Endothelial cell of umbilical vein (primary cell): ENCODE measurements around the gene SP140. TPM values are rescaled to one million over a fixed set of nuclear protein-coding genes. Genes with fewer than 3 reads are reported as not detected.

Experiments
- BruUV-seq: library from RNA; stranded (reverse); fragments of 400-500 nt; replicated peaks from 2 replicates; lab custom pipeline; 2021; lab: Mats Ljungman, UMichigan
- CTCF ChIA-PET: fragments of 300-600, 350-600 bp; sonication (Branson Sonifier 250); formaldehyde crosslinking; loops from one replicate; lab custom pipeline; 2021; ENCODE audit warnings: antibody characterized with exemption, inconsistent platforms; lab: Charles Lee
- POLR2A ChIA-PET: fragments of 300-600, 350-600 bp; sonication (Branson Sonifier 250); formaldehyde crosslinking; loops from one replicate; lab custom pipeline; 2021; ENCODE audit warnings: antibody characterized with exemption, inconsistent platforms; lab: Charles Lee
- DNase-seq: peaks from one replicate; pipeline ENCODE4 v3.0.0-alpha.2; 2011; ENCODE audit warnings: low read depth, low spot score
- FAIRE-seq: peaks from 2 replicates; lab custom pipeline; 2011; peaks lifted over from hg19 to GRCh38; lab: Jason Lieb, UNC
- H2AFZ ChIP-seq: 2 replicates; pipeline ENCODE4 v1.6.0; 2012; ENCODE audit warnings: low read depth, low read length, control low read depth, inconsistent platforms
- H3K27ac ChIP-seq: 2 replicates; pipeline ENCODE4 v1.5.1; 2011; ENCODE audit warnings: low read depth, mild to moderate bottlenecking, control low read depth, low read length, moderate library complexity; ENCODE audit not compliant: insufficient read depth
- H3K27me3 ChIP-seq, 2 experiments: 2 replicates each; pipeline versions ENCODE4 v1.6.0 to v1.6.1; 2011; ENCODE audit warnings: low read length in 2 of 2, mixed read lengths in 1 of 2; ENCODE audit not compliant: control insufficient read depth in 2 of 2, insufficient read depth in 2 of 2
- H3K36me3 ChIP-seq, 2 experiments: 2 replicates in 1 of 2; 3 replicates in 1 of 2; pipeline ENCODE4 v1.5.1; 2011; ENCODE audit warnings: low read length in 2 of 2, mild to moderate bottlenecking in 1 of 2, moderate library complexity in 1 of 2; ENCODE audit not compliant: control insufficient read depth in 2 of 2, insufficient read depth in 2 of 2; ENCODE audit errors: extremely low read depth in 1 of 2
- H3K4me1 ChIP-seq: 3 replicates; pipeline ENCODE4 v1.5.1; 2011; ENCODE audit warnings: mild to moderate bottlenecking, low read length; ENCODE audit not compliant: control insufficient read depth, insufficient read depth; ENCODE audit errors: extremely low read depth
- H3K4me2 ChIP-seq: 2 replicates; pipeline ENCODE4 v1.6.1; 2011; ENCODE audit warnings: low read length, control low read depth, mixed read lengths; ENCODE audit not compliant: insufficient read depth
- H3K4me3 ChIP-seq, 3 experiments: fragments of 200-600 bp in 1 of 3; sonication (generic), shearing (Covaris generic) in 1 of 3; replicated peaks in 1 of 3; 2 replicates each; pipeline ENCODE4 v1.5.1; 2011 to 2016; ENCODE audit warnings: control low read depth in 3 of 3, low read length in 3 of 3, mild to moderate bottlenecking in 2 of 3, inconsistent platforms in 1 of 3, low read depth in 1 of 3, moderate library complexity in 1 of 3; ENCODE audit not compliant: insufficient read depth in 1 of 3
- H3K79me2 ChIP-seq: 2 replicates; pipeline ENCODE4 v1.6.0; 2012; ENCODE audit warnings: low read length, inconsistent platforms; ENCODE audit not compliant: control insufficient read depth, insufficient read depth
- H3K9ac ChIP-seq: replicated peaks from 2 replicates; pipeline ENCODE3; 2011; ENCODE audit warnings: low read length, control low read depth; ENCODE audit not compliant: insufficient read depth; ENCODE audit errors: extremely low read depth
- H3K9me1 ChIP-seq: replicated peaks from 3 replicates; pipeline ENCODE4 v1.6.0; 2011; ENCODE audit warnings: mild to moderate bottlenecking, low read length; ENCODE audit not compliant: control insufficient read depth, insufficient read depth; ENCODE audit errors: extremely low read depth
- H3K9me3 ChIP-seq: replicated peaks from 2 replicates; pipeline ENCODE4 v1.5.1; 2012; ENCODE audit warnings: low read length, inconsistent platforms; ENCODE audit not compliant: control insufficient read depth, insufficient read depth
- H4K20me1 ChIP-seq: replicated peaks from 2 replicates; pipeline ENCODE3; 2011; ENCODE audit warnings: mild to moderate bottlenecking, low read length; ENCODE audit not compliant: control insufficient read depth, insufficient read depth; ENCODE audit errors: extremely low read depth
- EZH2 ChIP-seq: IDR thresholded peaks from 2 replicates; pipeline ENCODE4 v1.6.1; 2012; ENCODE audit warnings: borderline replicate concordance, low read depth, mild to moderate bottlenecking, moderate library complexity, low read length, inconsistent platforms; ENCODE audit not compliant: severe bottlenecking
- FOS ChIP-seq: IDR thresholded peaks from 2 replicates; pipeline ENCODE4 v1.6.1; 2011; ENCODE audit warnings: mild to moderate bottlenecking, low read length, moderate library complexity, borderline replicate concordance; ENCODE audit not compliant: insufficient read depth
- GATA2 ChIP-seq: IDR thresholded peaks from 2 replicates; pipeline ENCODE4 v1.7.0; 2011; ENCODE audit warnings: low read depth, mild to moderate bottlenecking, moderate library complexity, mixed read lengths, low read length; ENCODE audit not compliant: insufficient read length, insufficient read depth
- JUN ChIP-seq: IDR thresholded peaks from 2 replicates; pipeline ENCODE4 v1.6.1; 2011; ENCODE audit warnings: borderline replicate concordance, low read depth; ENCODE audit not compliant: insufficient read length, insufficient read depth
- MYC ChIP-seq: IDR thresholded peaks from one replicate; pipeline ENCODE4 v1.6.1; 2011; ENCODE audit warnings: mild to moderate bottlenecking, low read depth, low read length
- POLR2A ChIP-seq: IDR thresholded peaks from 2 replicates; pipeline ENCODE4 v1.6.1; 2012; ENCODE audit warnings: low read depth, mild to moderate bottlenecking, control low read depth, low read length
- POLR2AphosphoS5 ChIP-seq: IDR thresholded peaks from 2 replicates; pipeline ENCODE4 v1.6.1; 2012; ENCODE audit warnings: low read depth, mild to moderate bottlenecking, control low read depth, low read length, moderate library complexity; ENCODE audit not compliant: insufficient read depth
- dilution Hi-C: fragments of 300-500 bp; cut with MboI; formaldehyde crosslinking; loops from one replicate; pipeline ENCODE4 v1.15.0; 2019; ENCODE audit warnings: low sequenced_read_pairs; ENCODE audit not compliant: extremely low pct_ligation_motif_present
- intact Hi-C: fragments of 100-400 bp; cut with micrococcal nuclease; formaldehyde crosslinking; loops from one replicate; pipeline ENCODE4 v1.10.0; 2022
- polyA plus RNA-seq, 4 experiments: library from polyadenylated mRNA; depleted of rRNA in 3 of 4; stranded (reverse) in 3 of 4; unstranded in 1 of 4; fragments of >200 nt; gene quantifications; 2 replicates each; pipeline versions ENCODE4 v1.2.1 to v1.2.3, GENCODE V29; 2011 to 2012; ENCODE audit warnings: missing spikeins in 1 of 4
- total RNA-seq: library from RNA; stranded (reverse); gene quantifications from 2 replicates; pipeline ENCODE4 v1.2.3, GENCODE V29; 2021
- TF ChIP-seq, protein P1 (sequence below), 2 donors: IDR thresholded peaks; 1 replicate in 1 of 2; 2 replicates in 1 of 2; pipeline ENCODE4 v1.5.1; 2011; ENCODE audit warnings: low read length in 2 of 2, mild to moderate bottlenecking in 2 of 2, moderate library complexity in 2 of 2, control low read depth in 1 of 2, inconsistent platforms in 1 of 2, low read depth in 1 of 2; ENCODE audit not compliant: insufficient read depth in 1 of 2; ENCODE audit errors: extremely low read depth in 1 of 2
- TF ChIP-seq, protein P2 (sequence below): IDR thresholded peaks from 2 replicates; pipeline ENCODE4 v1.6.1; 2011; ENCODE audit not compliant: insufficient read depth, insufficient read length

Gene SP140
- total and polyA plus RNA-seq, 2 donors (not counting 3 experiments of a cell fraction or from before 2014, with no cell fraction given), result not detected

DNA sequence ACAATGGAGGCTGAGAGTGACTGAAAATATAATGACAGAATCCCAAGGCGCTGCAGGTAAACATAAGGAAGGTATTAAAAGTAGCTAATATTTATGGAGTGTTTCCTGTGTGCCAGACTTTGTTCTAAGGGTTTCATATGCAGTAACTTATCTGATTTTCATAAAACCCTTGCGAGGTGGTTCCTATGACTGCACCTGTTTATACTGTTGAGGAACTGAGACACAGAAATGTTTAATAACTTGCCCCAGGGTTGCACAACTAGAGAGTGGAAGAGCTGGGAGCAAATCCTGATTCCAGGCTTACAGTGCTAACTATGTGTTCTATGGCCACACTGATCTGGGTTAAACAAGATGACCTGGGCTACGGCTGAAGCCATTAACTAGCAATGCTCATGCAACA, 8.1 kb upstream of the SP140 start:
- dilution Hi-C loops (no loop called here), intact Hi-C loops (no loop called here)
- no TSS peak for BruUV-seq

DNA sequence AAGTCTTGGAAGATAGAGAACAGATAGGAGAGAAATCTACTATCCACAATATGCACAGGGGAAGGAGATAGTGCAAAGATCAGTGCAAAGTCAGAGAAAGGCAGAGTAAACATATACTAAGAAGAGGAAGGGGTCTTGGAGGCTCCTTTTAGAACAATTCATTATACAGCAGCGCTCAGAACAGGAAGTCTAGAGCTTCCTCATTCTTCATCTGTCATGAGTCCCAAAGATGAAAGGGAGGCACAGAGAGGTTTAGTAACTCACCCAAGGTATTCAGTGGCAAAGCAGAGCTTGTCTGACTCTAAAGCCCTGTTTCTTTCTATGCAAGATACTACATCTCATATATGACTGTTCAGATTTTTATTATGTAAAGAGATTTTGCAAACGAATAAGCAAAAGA, 7.1 kb upstream of the SP140 start:
- peaks cover 6% of the 10 kb centered on the region for H3K4me1 ChIP-seq
- H3K9ac ChIP-seq, result no peak overlapping the region
- DNase-seq, result no peak
- no peaks in the 10 kb centered on the region for H4K20me1 ChIP-seq
- no peaks in the 10 kb centered on the region for H3K9me3 ChIP-seq
- no peak for TF ChIP-seq POLR2AphosphoS5
- TF ChIP-seq, protein P1, sequence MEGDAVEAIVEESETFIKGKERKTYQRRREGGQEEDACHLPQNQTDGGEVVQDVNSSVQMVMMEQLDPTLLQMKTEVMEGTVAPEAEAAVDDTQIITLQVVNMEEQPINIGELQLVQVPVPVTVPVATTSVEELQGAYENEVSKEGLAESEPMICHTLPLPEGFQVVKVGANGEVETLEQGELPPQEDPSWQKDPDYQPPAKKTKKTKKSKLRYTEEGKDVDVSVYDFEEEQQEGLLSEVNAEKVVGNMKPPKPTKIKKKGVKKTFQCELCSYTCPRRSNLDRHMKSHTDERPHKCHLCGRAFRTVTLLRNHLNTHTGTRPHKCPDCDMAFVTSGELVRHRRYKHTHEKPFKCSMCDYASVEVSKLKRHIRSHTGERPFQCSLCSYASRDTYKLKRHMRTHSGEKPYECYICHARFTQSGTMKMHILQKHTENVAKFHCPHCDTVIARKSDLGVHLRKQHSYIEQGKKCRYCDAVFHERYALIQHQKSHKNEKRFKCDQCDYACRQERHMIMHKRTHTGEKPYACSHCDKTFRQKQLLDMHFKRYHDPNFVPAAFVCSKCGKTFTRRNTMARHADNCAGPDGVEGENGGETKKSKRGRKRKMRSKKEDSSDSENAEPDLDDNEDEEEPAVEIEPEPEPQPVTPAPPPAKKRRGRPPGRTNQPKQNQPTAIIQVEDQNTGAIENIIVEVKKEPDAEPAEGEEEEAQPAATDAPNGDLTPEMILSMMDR (IDR thresholded peaks at IDR 0.05; ENCODE audit: extremely low read depth in 1 of 2, insufficient read depth in 1 of 2, low read depth in 1 of 2, low read length in 2 of 2), result no peak
- TF ChIP-seq POLR2A, result no peak
- TF ChIP-seq JUN, result no peak
- TF ChIP-seq MYC, result no peak
- TF ChIP-seq FOS, result no peak
- no peak for TF ChIP-seq EZH2
- no peak for TF ChIP-seq GATA2
- TF ChIP-seq, protein P2, sequence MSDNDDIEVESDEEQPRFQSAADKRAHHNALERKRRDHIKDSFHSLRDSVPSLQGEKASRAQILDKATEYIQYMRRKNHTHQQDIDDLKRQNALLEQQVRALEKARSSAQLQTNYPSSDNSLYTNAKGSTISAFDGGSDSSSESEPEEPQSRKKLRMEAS, result no peak
- intact Hi-C loops (no loop called here), dilution Hi-C loops (no loop called here)
- H3K27me3 ChIP-seq, result no peaks in the 10 kb centered on the region
- POLR2A ChIA-PET, result no interaction called here
- BruUV-seq, result no TSS peak
- H3K79me2 ChIP-seq, result no peaks in the 10 kb centered on the region
- no peak overlapping the region for H3K4me3 ChIP-seq
- no peak for FAIRE-seq
- H3K9me1 ChIP-seq, result no peaks in the 10 kb centered on the region
- no peak overlapping the region for H2AFZ ChIP-seq
- no peak overlapping the region for H3K4me2 ChIP-seq
- H3K36me3 ChIP-seq, result no peaks in the 10 kb centered on the region
- no peak overlapping the region for H3K27ac ChIP-seq
- CTCF ChIA-PET, result no interaction called here

More for the DNA sequence above, 8.1 kb upstream of the SP140 start:
- no peak overlapping the region for H2AFZ ChIP-seq
- H3K27me3 ChIP-seq, result no peaks in the 10 kb centered on the region
- H3K4me3 ChIP-seq, result no peak overlapping the region
- FAIRE-seq (no peak), DNase-seq (no peak)
- H3K27ac ChIP-seq, result no peak overlapping the region
- H3K4me2 ChIP-seq, result no peak overlapping the region
- H3K79me2 ChIP-seq, result no peaks in the 10 kb centered on the region
- no peaks in the 10 kb centered on the region for H3K9me3 ChIP-seq
- H3K36me3 ChIP-seq, result peaks cover 0 to 2% of the 10 kb centered on the region in 2 experiments
- POLR2A ChIA-PET, result no interaction called here
- no peaks in the 10 kb centered on the region for H3K9me1 ChIP-seq
- H3K9ac ChIP-seq, result no peak overlapping the region
- TF ChIP-seq FOS (no peak), EZH2 (no peak), GATA2 (no peak)
- peaks cover 6% of the 10 kb centered on the region for H3K4me1 ChIP-seq
- H4K20me1 ChIP-seq, result no peaks in the 10 kb centered on the region
- CTCF ChIA-PET, result no interaction called here
